H1 (cell line): ENCODE data around the gene GRID1. TPM values are rescaled to one million over a fixed set of nuclear protein-coding genes. Genes with fewer than 3 reads are reported as not detected.

Experiments
- CHD1 ChIP-seq: IDR thresholded peaks from 2 replicates; pipeline ENCODE4 v1.6.1; 2012; ENCODE audit warnings: low read depth, low read length, improper control_type of control experiment
- RBBP5 ChIP-seq: IDR thresholded peaks from 2 replicates; pipeline ENCODE4 v1.7.1; 2012; ENCODE audit warnings: low read depth, mild to moderate bottlenecking, inconsistent platforms, low read length, moderate library complexity, borderline replicate concordance
- TAF1 ChIP-seq: IDR thresholded peaks from 2 replicates; pipeline ENCODE4 v1.6.1; 2011; ENCODE audit warnings: mild to moderate bottlenecking, low read depth, low read length
- TBP ChIP-seq: IDR thresholded peaks from 2 replicates; pipeline ENCODE4 v1.6.1; 2011; ENCODE audit warnings: low read depth, low read length, improper control_type of control experiment
- polyA plus RNA-seq, 7 experiments: library from polyadenylated mRNA; depleted of rRNA in 3 of 7; stranded (reverse) in 5 of 7; unstranded in 2 of 7; fragments of >200 nt in 5 of 7; fragments of 200-250 nt in 2 of 7; gene quantifications; 1 replicate in 5 of 7; 2 replicates in 1 of 7; 4 replicates in 1 of 7; pipeline versions ENCODE4 v1.2.1 to v1.2.3, GENCODE V29; 2011 to 2013; ENCODE audit warnings: missing spikeins in 2 of 7, mixed read lengths in 2 of 7
- total RNA-seq: library from RNA; stranded (reverse); fragmentation: NEBNext Ultra II Directional; extraction: Animal tissue kit (Norgen Biotek cat#: 25700); gene quantifications from 2 replicates; pipeline ENCODE4 v1.2.1, GENCODE V29; 2021

The GRID1 gene
- total and polyA plus RNA-seq, 2 of the 8 experiments (the other 6 are each of a cell fraction or from before 2014, with no cell fraction given): 0.22 to 0.30 TPM

DNA sequence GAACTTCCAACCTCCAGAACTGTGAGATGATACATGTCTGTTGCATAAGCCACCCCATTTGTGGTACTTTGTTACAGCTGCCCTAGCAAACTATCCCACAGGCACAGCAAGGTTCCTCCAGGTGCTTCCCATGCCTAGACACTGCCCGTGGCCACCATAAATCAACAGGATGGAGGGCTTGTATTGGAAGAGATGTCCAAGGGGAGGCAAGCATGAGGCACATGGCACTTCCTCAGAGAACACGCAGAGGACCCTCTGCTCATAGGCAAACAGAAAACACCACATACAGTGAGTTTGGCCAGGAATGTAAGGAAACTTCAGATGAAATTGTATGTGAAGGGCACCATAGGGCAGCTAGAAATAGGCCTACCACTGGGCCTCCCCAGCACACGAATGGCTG, 291.1 kb downstream of the GRID1 start (continued):
- no peak for TF ChIP-seq RBBP5
- no peak for TF ChIP-seq CHD1
- no peak for TF ChIP-seq TBP
- TF ChIP-seq TAF1: no peak
